ENCODE results near the gene SGK1.

GRCh38 chr6:134266776-134267175 is 51.1 kb downstream of the SGK1 start:
- TF ChIP-seq CTCF (IDR thresholded peaks at IDR 0.05) (no peak), EZH2 (IDR thresholded peaks at IDR 0.05; ENCODE audit: borderline replicate concordance, insufficient read depth, low read depth, low read length, poor library complexity, severe bottlenecking) (no peak)
